ENCODE results near the gene ADAM21. TPM values are rescaled to one million over a fixed set of nuclear protein-coding genes. Genes with fewer than 3 reads are reported as not detected.
"Not testable (repeated sequence)": the region's sequence is repeated elsewhere in the genome, so short reads cannot be mapped to it uniquely, and the experiment has no call there.

The ADAM21 gene
- not detected for total RNA-seq
- total RNA-seq (2013): 0.25 TPM

- peaks cover 0 to 7% of the 10 kb centered on the region in 2 donors for H3K27me3 Mint-ChIP-seq (ENCODE audit: low read depth in 2 of 2)
- 86% methylated on average over 1 of the region's 1 CpG for WGBS (ENCODE audit: insufficient coverage)
- H3K27ac ChIP-seq (ENCODE audit: low read length): no peak within 1 kb of the TSS
- intact Hi-C loops (cut with micrococcal nuclease): no loop called here
- no peak for TF ChIP-seq CTCF (IDR thresholded peaks at IDR 0.05)
- DNase-seq: no peak
- no peaks in the 10 kb centered on the region for H3K27me3 ChIP-seq (ENCODE audit: control insufficient read depth, insufficient read depth, low read length)
- no peaks in the 10 kb centered on the region for H3K4me1 Mint-ChIP-seq
- H3K4me3 Mint-ChIP-seq: no peak within 1 kb of the TSS
- H3K27ac Mint-ChIP-seq: no peak within 1 kb of the TSS
- H3K36me3 ChIP-seq (ENCODE audit: control insufficient read depth, insufficient read depth, low read length): no peaks in the 10 kb centered on the region
- H3K9me3 ChIP-seq (ENCODE audit: control insufficient read depth, insufficient read depth, low read length): no peaks in the 10 kb centered on the region
- no peak for ATAC-seq
- no peak within 1 kb of the TSS for H3K4me3 ChIP-seq (ENCODE audit: low read length)
- no peaks in the 10 kb centered on the region for H3K4me1 ChIP-seq (ENCODE audit: control insufficient read depth, insufficient read depth, low read length)
- no peaks in the 10 kb centered on the region for H3K36me3 Mint-ChIP-seq
- H3K9me3 Mint-ChIP-seq: no peaks in the 10 kb centered on the region
Measured at GRCh38 chr14:70451874-70452273, at the start of gene ADAM21. ADAM21 (plus strand) TSS chr14:70452174; CDS start chr14:70457500, 5,326 bp downstream.

GRCh38 chr14:70403335-70403734, 48.6 kb upstream of the ADAM21 start:
- H3K4me3 ChIP-seq (ENCODE audit: low read length); H3K27me3 ChIP-seq (ENCODE audit: control insufficient read depth, insufficient read depth, low read length); H3K9me3 ChIP-seq (ENCODE audit: control insufficient read depth, insufficient read depth, low read length); H3K27ac Mint-ChIP-seq; ATAC-seq; H3K27ac ChIP-seq (ENCODE audit: low read length); H3K27me3 Mint-ChIP-seq (ENCODE audit: low read depth in 2 of 2); H3K4me1 ChIP-seq (ENCODE audit: control insufficient read depth, insufficient read depth, low read length); H3K9me3 Mint-ChIP-seq; H3K4me3 Mint-ChIP-seq; H3K36me3 ChIP-seq (ENCODE audit: control insufficient read depth, insufficient read depth, low read length); intact Hi-C loops (cut with micrococcal nuclease); H3K36me3 Mint-ChIP-seq; DNase-seq: not testable (repeated sequence)
- 100% methylated on average over 3 of the region's 4 CpGs for WGBS (ENCODE audit: insufficient coverage)
- H3K4me1 Mint-ChIP-seq: peaks cover 20 to 28% of the 10 kb centered on the region in 2 donors

GRCh38 chr14:70406216-70406615, 45.8 kb upstream of the ADAM21 start:
- H3K27me3 Mint-ChIP-seq (ENCODE audit: low read depth in 2 of 2); ATAC-seq; H3K9me3 ChIP-seq (ENCODE audit: control insufficient read depth, insufficient read depth, low read length); H3K27ac Mint-ChIP-seq; H3K36me3 Mint-ChIP-seq; H3K27ac ChIP-seq (ENCODE audit: low read length); intact Hi-C loops (cut with micrococcal nuclease); DNase-seq; H3K4me1 ChIP-seq (ENCODE audit: control insufficient read depth, insufficient read depth, low read length); H3K9me3 Mint-ChIP-seq; H3K27me3 ChIP-seq (ENCODE audit: control insufficient read depth, insufficient read depth, low read length); H3K36me3 ChIP-seq (ENCODE audit: control insufficient read depth, insufficient read depth, low read length); H3K4me3 ChIP-seq (ENCODE audit: low read length); H3K4me3 Mint-ChIP-seq: not testable (repeated sequence)
- 96% methylated on average over 4 of the region's 4 CpGs for WGBS (ENCODE audit: insufficient coverage)
- peaks cover 25 to 28% of the 10 kb centered on the region in 2 donors for H3K4me1 Mint-ChIP-seq

- TF ChIP-seq CTCF (IDR thresholded peaks at IDR 0.05): no peak
- H3K27me3 Mint-ChIP-seq (ENCODE audit: low read depth in 2 of 2): no peaks in the 10 kb centered on the region
- H3K36me3 ChIP-seq (ENCODE audit: control insufficient read depth, insufficient read depth, low read length): peaks cover 4% of the 10 kb centered on the region
- no peak overlapping the region for H3K27ac ChIP-seq (ENCODE audit: low read length)
- WGBS (ENCODE audit: insufficient coverage): 100% methylated on average over 4 of the region's 4 CpGs
- no peak overlapping the region for H3K4me3 ChIP-seq (ENCODE audit: low read length)
- no peaks in the 10 kb centered on the region for H3K4me1 ChIP-seq (ENCODE audit: control insufficient read depth, insufficient read depth, low read length)
- H3K27me3 ChIP-seq (ENCODE audit: control insufficient read depth, insufficient read depth, low read length): no peaks in the 10 kb centered on the region
- intact Hi-C loops (cut with micrococcal nuclease): no loop called here
- H3K27ac Mint-ChIP-seq: no peak overlapping the region
- no peaks in the 10 kb centered on the region for H3K36me3 Mint-ChIP-seq
- H3K4me1 Mint-ChIP-seq: peaks cover 29 to 31% of the 10 kb centered on the region in 2 donors
- H3K9me3 Mint-ChIP-seq: no peaks in the 10 kb centered on the region
- no peak for DNase-seq
- H3K4me3 Mint-ChIP-seq: no peak overlapping the region
- H3K9me3 ChIP-seq (ENCODE audit: control insufficient read depth, insufficient read depth, low read length): no peaks in the 10 kb centered on the region
- no peak for ATAC-seq
Measured at GRCh38 chr14:70407621-70408020, 44.4 kb upstream of the ADAM21 start.
